ENCODE results near the gene A1BG.

A1BG gene

GRCh38 chr19:58352760-58353671 lies at the start of gene A1BG:
A1BG (minus strand) TSS chr19:58353492; CDS start chr19:58353437, 55 bp downstream.
- DNase-seq: no peak

GRCh38 chr19:58401840-58402421 lies 48.6 kb upstream of the A1BG start:
- DNase-seq: no peak

GRCh38 chr19:58400916-58401839 lies 47.9 kb upstream of the A1BG start:
- DNase-seq: peak; percentile 99 to 100 (median 99)

- DNase-seq: peak in 2 of 3 experiments; percentile 69 to 83
These were observed 47.1 kb upstream of the A1BG start for GRCh38 chr19:58400316-58400915.

GRCh38 chr19:58399903-58400302 lies 46.6 kb upstream of the A1BG start:
- DNase-seq: no peak

- no peak for DNase-seq
These were observed 45.3 kb upstream of the A1BG start for GRCh38 chr19:58398545-58398944.

GRCh38 chr19:58398087-58398486 lies 44.8 kb upstream of the A1BG start:
- DNase-seq: no peak

GRCh38 chr19:58397533-58398037 lies 44.3 kb upstream of the A1BG start:
- DNase-seq: no peak

GRCh38 chr19:58396691-58397532 lies 43.6 kb upstream of the A1BG start:
- DNase-seq: no peak

- DNase-seq: no peak
These were observed 42.8 kb upstream of the A1BG start for GRCh38 chr19:58395979-58396627.

- DNase-seq: no peak
These were observed 42.1 kb upstream of the A1BG start, which contains the start of gene RNF225 for GRCh38 chr19:58395220-58395978. RNF225 (plus strand) TSS chr19:58395656; CDS start chr19:58396090, 434 bp downstream.

- no peak for DNase-seq
These were observed 41.5 kb upstream of the A1BG start for GRCh38 chr19:58394821-58395219.

GRCh38 chr19:58393725-58394033 lies 40.4 kb upstream of the A1BG start:
- no peak for DNase-seq

GRCh38 chr19:58392945-58393724 lies 39.8 kb upstream of the A1BG start:
- DNase-seq: peak in 1 of 3 experiments; percentile 29

GRCh38 chr19:58388175-58388526 lies 34.9 kb upstream of the A1BG start:
- DNase-seq: no peak

GRCh38 chr19:58387338-58388174 lies 34.3 kb upstream of the A1BG start:
- DNase-seq: no peak

- DNase-seq: peak; percentile 92 to 98 (median 98)
These were observed 33.5 kb upstream of the A1BG start, which contains the start of gene RPS5 for GRCh38 chr19:58386576-58387337. RPS5 (plus strand) TSS chr19:58387269; CDS start chr19:58388138, 869 bp downstream.
